Liver (tissue), 9 donors: ENCODE results near the gene C1QA. TPM values are rescaled to one million over a fixed set of nuclear protein-coding genes. Genes with fewer than 3 reads are reported as not detected.

Source experiments
- DNase-seq: peaks from one replicate; pipeline ENCODE4 v3.0.0-alpha.2; 2017; ENCODE audit warnings: low spot score
- H3K27ac ChIP-seq, 2 donors: one replicate each; pipeline ENCODE4 v1.7.0; 2013; ENCODE audit warnings: inconsistent platforms in 2 of 2, low read length in 2 of 2, control low read depth in 1 of 2, low read depth in 1 of 2, mild to moderate bottlenecking in 1 of 2
- H3K27me3 ChIP-seq, 4 donors: one replicate each; pipeline versions ENCODE4 v1.6.1 to v1.7.0; 2013; ENCODE audit warnings: low read length in 3 of 4, inconsistent platforms in 1 of 4, mild to moderate bottlenecking in 1 of 4, moderate library complexity in 1 of 4; ENCODE audit not compliant: control insufficient read depth in 4 of 4, insufficient read depth in 4 of 4
- H3K36me3 ChIP-seq, 4 donors: one replicate each; pipeline versions ENCODE4 v1.6.1 to v1.7.0; 2013; ENCODE audit warnings: low read length in 3 of 4, mild to moderate bottlenecking in 3 of 4, low read depth in 1 of 4, moderate library complexity in 1 of 4; ENCODE audit not compliant: control insufficient read depth in 4 of 4, insufficient read depth in 3 of 4
- H3K4me1 ChIP-seq, 4 donors: one replicate each; pipeline versions ENCODE4 v1.6.1 to v1.7.0; 2013; ENCODE audit warnings: low read length in 3 of 4, mild to moderate bottlenecking in 3 of 4, moderate library complexity in 1 of 4; ENCODE audit not compliant: control insufficient read depth in 4 of 4, insufficient read depth in 4 of 4
- H3K4me3 ChIP-seq, 3 donors: one replicate each; pipeline versions ENCODE4 v1.6.1 to v1.7.0; 2013; ENCODE audit warnings: low read length in 3 of 3, control low read depth in 1 of 3, low read depth in 1 of 3, mild to moderate bottlenecking in 1 of 3
- H3K9ac ChIP-seq, 2 donors: one replicate each; pipeline ENCODE4 v1.7.0; 2013; ENCODE audit warnings: low read length in 2 of 2, mild to moderate bottlenecking in 2 of 2, moderate library complexity in 2 of 2, control low read depth in 1 of 2, low read depth in 1 of 2
- H3K9me3 ChIP-seq, 4 donors: one replicate each; pipeline versions ENCODE4 v1.6.1 to v1.7.0; 2013; ENCODE audit warnings: low read length in 3 of 4; ENCODE audit not compliant: control insufficient read depth in 4 of 4
- ATF3 ChIP-seq: IDR thresholded peaks from 2 replicates; pipeline ENCODE4 v1.6.1; 2016; ENCODE audit warnings: antibody characterized with exemption
- CTCF ChIP-seq: fragments of 150-350 bp; IDR thresholded peaks from 2 replicates; pipeline ENCODE4 v1.5.1; 2017; ENCODE audit warnings: improper control_type of control experiment, low read depth, low read length; ENCODE audit not compliant: missing input control
- FOXA1 ChIP-seq: IDR thresholded peaks from 2 replicates; pipeline ENCODE4 v1.6.1; 2016; ENCODE audit warnings: antibody characterized with exemption
- FOXA2 ChIP-seq: IDR thresholded peaks from 2 replicates; pipeline ENCODE4 v1.6.1; 2016; ENCODE audit warnings: antibody characterized with exemption
- GABPA ChIP-seq, 2 donors: IDR thresholded peaks in 1 of 2; conservative IDR thresholded peaks in 1 of 2; 2 replicates each; pipeline ENCODE4 v1.6.1; 2016; ENCODE audit warnings: antibody characterized with exemption in 2 of 2, mild to moderate bottlenecking in 1 of 2, moderate library complexity in 1 of 2
- HNF4G ChIP-seq: IDR thresholded peaks from 2 replicates; pipeline ENCODE4 v1.6.1; 2016; ENCODE audit warnings: antibody characterized with exemption
- JUND ChIP-seq, 2 donors: IDR thresholded peaks; 2 replicates each; pipeline ENCODE4 v1.6.1; 2016; ENCODE audit warnings: antibody characterized with exemption in 2 of 2
- MAX ChIP-seq: IDR thresholded peaks from 2 replicates; pipeline ENCODE4 v1.6.1; 2016; ENCODE audit warnings: antibody characterized with exemption
- NR2F2 ChIP-seq: IDR thresholded peaks from 2 replicates; pipeline ENCODE4 v1.6.1; 2016; ENCODE audit warnings: antibody characterized with exemption
- RXRA ChIP-seq, 2 donors: IDR thresholded peaks; 2 replicates each; pipeline ENCODE4 v1.6.1; 2017 to 2018; ENCODE audit warnings: antibody characterized with exemption in 2 of 2, mild to moderate bottlenecking in 1 of 2
- SP1 ChIP-seq: IDR thresholded peaks from 2 replicates; pipeline ENCODE4 v1.6.1; 2018; ENCODE audit warnings: antibody characterized with exemption, mild to moderate bottlenecking
- TAF1 ChIP-seq: conservative IDR thresholded peaks from 2 replicates; pipeline ENCODE4 v1.6.1; 2016; ENCODE audit warnings: antibody characterized with exemption, mild to moderate bottlenecking
- YY1 ChIP-seq: IDR thresholded peaks from 2 replicates; pipeline ENCODE4 v1.6.1; 2016; ENCODE audit warnings: antibody characterized with exemption, mild to moderate bottlenecking
- WGBS: extraction: QIAGEN DNeasy Blood & Tissue Kit; methylation state at CpG from one replicate; pipeline ENCODE4 v1.1.7; 2013; 5-methylcytosine and 5-hydroxymethylcytosine counted together
- polyA plus RNA-seq, 2 donors: library from polyadenylated mRNA; stranded (reverse) in 1 of 2; unstranded in 1 of 2; fragments of 200-250 nt in 1 of 2; fragments of >200 nt in 1 of 2; fragmentation: Nextera tagmentation in 1 of 2; extraction: Ambion mirVana in 1 of 2; gene quantifications; one replicate each; pipeline versions ENCODE4 v1.2.1 to v1.2.3, GENCODE V29; 2013 to 2015
- total RNA-seq, 2 donors: library from RNA; depleted of rRNA; stranded (reverse); fragments of >200 nt; gene quantifications; one replicate each; pipeline ENCODE4 v1.2.3, GENCODE V29; 2014
- donor health status: healthy.
- donor health status: healthy.
- donor health status: healthy.
- donor health status: healthy.
- donor health status: healthy.

Gene C1QA
- total and polyA plus RNA-seq, 4 donors, result 73.0 to 243 (median 94.6) TPM

- TF ChIP-seq ATF3, result no peak
Measured at GRCh38 chr1:22676916-22677583, 40.6 kb downstream of the C1QA start (continued).

- TF ChIP-seq TAF1 (no peak), ATF3 (no peak), JUND (IDR thresholded peaks at IDR 0.05) (no peak), NR2F2 (no peak), MAX (no peak), CTCF (no peak), YY1 (no peak), SP1 (no peak), GABPA (IDR thresholded peaks at IDR 0.05 in 1 of 2, conservative IDR thresholded peaks at IDR 0.05 in 1 of 2) (no peak)
- H3K36me3 ChIP-seq, result no peaks in the 10 kb centered on the region
- H3K27ac ChIP-seq, result no peak overlapping the region
- H3K9me3 ChIP-seq, result no peaks in the 10 kb centered on the region
- no peak overlapping the region for H3K4me3 ChIP-seq
- H3K27me3 ChIP-seq, result peaks cover 0 to 4% (median 1%) of the 10 kb centered on the region in 4 donors
- no peak for DNase-seq
- no peak overlapping the region for H3K9ac ChIP-seq
- no peaks in the 10 kb centered on the region for H3K4me1 ChIP-seq
- WGBS, result 85% methylated on average over 13 of the region's 13 CpGs
Measured at GRCh38 chr1:22677931-22678896, 41.8 kb downstream of the C1QA start.

- WGBS, result 46% methylated on average over 9 of the region's 9 CpGs
- no peaks in the 10 kb centered on the region for H3K36me3 ChIP-seq
- H3K9me3 ChIP-seq, result no peaks in the 10 kb centered on the region
- no peak overlapping the region for H3K9ac ChIP-seq
- H3K27me3 ChIP-seq, result peaks cover 0 to 2% (median 0%) of the 10 kb centered on the region in 4 donors
- DNase-seq, result no peak
- no peak overlapping the region for H3K27ac ChIP-seq
- H3K4me3 ChIP-seq, result no peak overlapping the region
- no peak for TF ChIP-seq YY1
- no peak for TF ChIP-seq JUND (IDR thresholded peaks at IDR 0.05)
- no peak for TF ChIP-seq FOXA2
- TF ChIP-seq RXRA (IDR thresholded peaks at IDR 0.05), result no peak
- TF ChIP-seq FOXA1, result no peak
- no peak for TF ChIP-seq GABPA (IDR thresholded peaks at IDR 0.05 in 1 of 2, conservative IDR thresholded peaks at IDR 0.05 in 1 of 2)
- TF ChIP-seq MAX, result no peak
- TF ChIP-seq HNF4G, result no peak
- no peaks in the 10 kb centered on the region for H3K4me1 ChIP-seq
Measured at GRCh38 chr1:22680726-22681125, 44.3 kb downstream of the C1QA start.
